ENCODE data around the gene SOX8.

The SOX8 gene

DNA sequence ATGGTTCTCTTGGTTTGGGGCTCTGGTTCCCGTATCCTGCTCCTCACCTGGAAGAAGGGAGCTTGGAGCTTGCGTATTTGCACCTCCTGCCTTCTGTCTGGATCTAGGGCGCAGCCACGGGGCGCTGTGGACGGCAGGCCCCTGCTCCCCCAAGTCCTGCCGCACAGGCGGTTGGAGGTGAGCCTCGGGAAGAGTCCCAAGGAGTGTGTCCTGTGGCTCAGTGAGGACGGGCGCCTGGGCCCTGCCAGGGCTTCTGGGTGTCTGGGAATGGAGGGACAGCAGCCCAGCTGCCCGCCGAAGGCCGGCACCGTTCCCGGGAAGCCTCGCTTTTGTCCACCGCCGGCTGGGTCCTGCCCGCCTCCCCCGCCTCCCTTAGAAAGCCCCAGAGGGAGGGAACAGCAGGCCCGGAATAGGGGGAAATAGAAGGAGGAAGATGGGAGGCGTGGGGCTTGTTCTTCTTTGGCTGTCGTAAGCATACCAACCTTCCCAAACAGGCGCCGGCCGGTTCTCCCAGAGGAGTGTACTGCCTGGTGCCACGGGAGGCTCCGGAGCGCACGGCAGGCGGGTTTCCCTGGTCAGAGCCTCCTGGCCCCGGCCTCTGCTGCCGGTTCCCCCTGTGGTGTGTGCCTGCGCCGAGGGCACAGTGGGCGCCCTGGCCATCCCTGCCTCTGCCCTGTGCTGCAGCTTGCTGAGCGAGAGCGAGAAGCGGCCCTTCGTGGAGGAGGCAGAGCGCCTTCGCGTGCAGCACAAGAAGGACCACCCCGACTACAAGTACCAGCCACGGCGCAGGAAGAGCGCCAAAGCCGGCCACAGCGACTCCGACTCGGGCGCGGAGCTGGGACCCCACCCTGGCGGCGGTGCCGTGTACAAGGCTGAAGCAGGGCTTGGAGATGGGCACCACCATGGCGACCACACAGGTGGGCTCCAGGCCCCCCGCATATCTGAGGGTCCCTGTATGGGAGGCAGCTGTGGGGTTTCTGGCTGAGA, 1.8 kb downstream of the SOX8 start:
- no peaks in the 10 kb centered on the region for H3K9me3 ChIP-seq (ENCODE audit: control insufficient read depth, low read length)
- peak; percentile 10 for DNase-seq (ENCODE audit: low read depth)
- H3K27me3 ChIP-seq (replicated peaks; ENCODE audit: control insufficient read depth, insufficient read depth, low read length): peaks cover 13% of the 10 kb centered on the region
- no peaks in the 10 kb centered on the region for H3K4me1 ChIP-seq (ENCODE audit: control insufficient read depth, insufficient read depth, low read length)
- no peaks in the 10 kb centered on the region for H3K36me3 ChIP-seq (ENCODE audit: control insufficient read depth, insufficient read depth, low read length, severe bottlenecking)
- no peak overlapping the region for H3K4me3 ChIP-seq (ENCODE audit: low read length)
- H3K9ac ChIP-seq (ENCODE audit: low read length): no peak overlapping the region

DNA sequence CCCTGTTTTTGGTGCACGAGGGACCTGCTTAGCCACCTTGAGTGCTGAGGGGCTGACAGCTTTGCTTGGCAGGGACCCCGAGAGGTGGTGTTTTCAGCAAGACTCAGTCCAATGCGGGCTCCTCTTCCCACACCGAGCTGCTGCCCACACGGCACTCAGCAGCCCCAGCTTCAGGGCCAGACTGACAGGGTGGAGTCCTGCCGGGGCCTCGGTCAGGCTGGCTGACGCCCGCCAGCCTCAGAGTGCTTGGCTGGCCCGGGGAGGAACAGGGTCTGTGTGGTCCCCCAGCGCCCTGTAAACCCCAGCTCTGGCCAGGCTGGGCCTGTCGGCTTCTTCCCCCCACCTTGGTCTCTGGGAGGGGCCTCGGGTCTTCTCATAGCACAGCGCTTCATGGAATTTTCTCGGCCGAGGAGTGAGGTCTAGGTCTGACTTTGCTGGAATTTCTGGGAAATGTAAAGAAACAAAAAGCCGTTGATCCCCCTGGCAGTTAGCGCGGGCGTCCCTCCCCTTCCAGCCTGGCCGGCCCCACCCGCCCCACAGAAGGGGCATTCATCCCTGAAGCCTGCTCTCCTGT, 2.6 kb downstream of the SOX8 start:
- Histone ChIP-seq H3K4me3 (ENCODE audit: low read length) (no peak overlapping the region), H3K9me3 (ENCODE audit: control insufficient read depth, low read length) (no peaks in the 10 kb centered on the region), H3K27me3 (replicated peaks; ENCODE audit: control insufficient read depth, insufficient read depth, low read length) (peaks cover 16% of the 10 kb centered on the region), H3K4me1 (ENCODE audit: control insufficient read depth, insufficient read depth, low read length) (no peaks in the 10 kb centered on the region), H3K9ac (ENCODE audit: low read length) (no peak overlapping the region), H3K36me3 (ENCODE audit: control insufficient read depth, insufficient read depth, low read length, severe bottlenecking) (no peaks in the 10 kb centered on the region)
- DNase-seq (ENCODE audit: low read depth): no peak

DNA sequence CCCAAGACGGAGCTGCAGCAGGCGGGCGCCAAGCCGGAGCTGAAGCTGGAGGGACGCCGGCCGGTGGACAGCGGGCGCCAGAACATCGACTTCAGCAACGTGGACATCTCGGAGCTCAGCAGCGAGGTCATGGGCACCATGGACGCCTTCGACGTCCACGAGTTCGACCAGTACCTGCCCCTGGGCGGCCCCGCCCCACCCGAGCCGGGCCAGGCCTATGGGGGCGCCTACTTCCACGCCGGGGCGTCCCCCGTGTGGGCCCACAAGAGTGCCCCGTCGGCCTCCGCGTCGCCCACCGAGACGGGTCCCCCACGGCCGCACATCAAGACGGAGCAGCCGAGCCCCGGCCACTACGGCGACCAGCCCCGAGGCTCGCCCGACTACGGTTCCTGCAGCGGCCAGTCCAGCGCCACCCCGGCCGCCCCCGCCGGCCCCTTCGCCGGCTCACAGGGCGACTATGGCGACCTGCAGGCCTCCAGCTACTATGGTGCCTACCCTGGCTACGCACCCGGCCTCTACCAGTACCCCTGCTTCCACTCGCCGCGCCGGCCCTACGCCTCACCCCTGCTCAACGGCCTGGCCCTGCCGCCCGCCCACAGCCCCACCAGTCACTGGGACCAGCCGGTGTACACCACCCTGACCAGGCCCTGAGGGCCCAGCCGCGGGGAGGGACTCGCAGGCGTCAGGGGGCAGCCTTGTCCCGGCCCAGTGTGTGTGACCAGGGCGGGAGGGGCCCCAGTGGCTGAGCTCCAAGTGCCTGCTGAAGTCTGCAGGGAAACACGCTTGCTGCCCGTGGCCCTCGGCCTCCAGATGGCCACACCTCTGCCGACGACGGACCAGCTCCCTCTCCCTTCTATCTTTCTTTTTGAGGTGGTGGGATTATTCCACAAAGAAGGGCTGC, 3.4 kb downstream of the SOX8 start:
- no peaks in the 10 kb centered on the region for H3K36me3 ChIP-seq (ENCODE audit: control insufficient read depth, insufficient read depth, low read length, severe bottlenecking)

DNA sequence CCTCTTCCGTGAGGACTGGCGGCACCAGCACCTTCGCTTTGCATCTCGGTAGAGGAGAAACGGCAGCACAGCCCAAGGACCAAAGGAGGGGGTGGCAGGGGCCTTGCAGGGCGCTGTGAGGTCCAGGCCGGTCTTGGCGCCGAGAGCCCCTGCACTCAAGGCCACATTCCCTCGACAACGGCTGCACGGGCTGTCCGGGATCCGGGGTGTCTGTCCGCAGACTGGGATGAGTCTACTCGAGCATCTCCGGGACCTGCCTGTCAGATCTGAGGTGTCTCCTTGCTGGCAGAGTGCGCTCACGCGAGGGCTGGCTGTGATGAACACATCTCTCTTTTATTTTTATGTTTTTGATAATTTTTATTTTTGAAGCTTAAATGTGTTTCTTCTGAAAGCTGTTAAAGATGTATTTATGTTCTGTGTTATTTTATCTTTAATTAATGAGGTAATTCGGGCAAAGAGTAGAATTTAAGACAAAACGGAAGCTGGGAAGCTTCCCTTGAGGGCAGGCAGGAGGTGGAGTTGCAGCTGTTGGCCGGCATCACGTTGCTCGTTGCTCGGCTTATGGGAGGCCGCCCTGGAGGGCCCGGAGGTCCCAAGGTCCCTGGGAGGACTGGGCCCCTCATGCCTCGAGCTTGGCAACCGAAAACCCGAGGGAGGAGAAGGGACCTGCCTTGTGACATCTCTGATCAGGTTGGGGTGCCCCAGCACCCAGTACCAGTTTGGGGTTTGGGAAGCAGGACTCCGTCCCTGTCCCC, 4.3 kb downstream of the SOX8 start:
- Histone ChIP-seq H3K27me3 (replicated peaks; ENCODE audit: control insufficient read depth, insufficient read depth, low read length) (peaks cover 19% of the 10 kb centered on the region), H3K4me3 (ENCODE audit: low read length) (no peak overlapping the region), H3K4me1 (ENCODE audit: control insufficient read depth, insufficient read depth, low read length) (no peaks in the 10 kb centered on the region), H3K9me3 (ENCODE audit: control insufficient read depth, low read length) (no peaks in the 10 kb centered on the region), H3K9ac (ENCODE audit: low read length) (no peak overlapping the region), H3K36me3 (ENCODE audit: control insufficient read depth, insufficient read depth, low read length, severe bottlenecking) (no peaks in the 10 kb centered on the region)
- no peak for DNase-seq (ENCODE audit: low read depth)

More for the DNA sequence above, 3.4 kb downstream of the SOX8 start:
- no peak for DNase-seq (ENCODE audit: low read depth)
- Histone ChIP-seq H3K4me3 (ENCODE audit: low read length) (no peak overlapping the region), H3K4me1 (ENCODE audit: control insufficient read depth, insufficient read depth, low read length) (no peaks in the 10 kb centered on the region), H3K27me3 (replicated peaks; ENCODE audit: control insufficient read depth, insufficient read depth, low read length) (peaks cover 16% of the 10 kb centered on the region), H3K9me3 (ENCODE audit: control insufficient read depth, low read length) (no peaks in the 10 kb centered on the region), H3K9ac (ENCODE audit: low read length) (no peak overlapping the region)

GRCh38 chr16:986411-986810, 4.8 kb downstream of the SOX8 start:
- Histone ChIP-seq H3K4me3 (ENCODE audit: low read length) (no peak overlapping the region), H3K9me3 (ENCODE audit: control insufficient read depth, low read length) (no peaks in the 10 kb centered on the region), H3K9ac (ENCODE audit: low read length) (no peak overlapping the region), H3K36me3 (ENCODE audit: control insufficient read depth, insufficient read depth, low read length, severe bottlenecking) (no peaks in the 10 kb centered on the region), H3K4me1 (ENCODE audit: control insufficient read depth, insufficient read depth, low read length) (no peaks in the 10 kb centered on the region), H3K27me3 (replicated peaks; ENCODE audit: control insufficient read depth, insufficient read depth, low read length) (peaks cover 19% of the 10 kb centered on the region)
- DNase-seq (ENCODE audit: low read depth): no peak

DNA sequence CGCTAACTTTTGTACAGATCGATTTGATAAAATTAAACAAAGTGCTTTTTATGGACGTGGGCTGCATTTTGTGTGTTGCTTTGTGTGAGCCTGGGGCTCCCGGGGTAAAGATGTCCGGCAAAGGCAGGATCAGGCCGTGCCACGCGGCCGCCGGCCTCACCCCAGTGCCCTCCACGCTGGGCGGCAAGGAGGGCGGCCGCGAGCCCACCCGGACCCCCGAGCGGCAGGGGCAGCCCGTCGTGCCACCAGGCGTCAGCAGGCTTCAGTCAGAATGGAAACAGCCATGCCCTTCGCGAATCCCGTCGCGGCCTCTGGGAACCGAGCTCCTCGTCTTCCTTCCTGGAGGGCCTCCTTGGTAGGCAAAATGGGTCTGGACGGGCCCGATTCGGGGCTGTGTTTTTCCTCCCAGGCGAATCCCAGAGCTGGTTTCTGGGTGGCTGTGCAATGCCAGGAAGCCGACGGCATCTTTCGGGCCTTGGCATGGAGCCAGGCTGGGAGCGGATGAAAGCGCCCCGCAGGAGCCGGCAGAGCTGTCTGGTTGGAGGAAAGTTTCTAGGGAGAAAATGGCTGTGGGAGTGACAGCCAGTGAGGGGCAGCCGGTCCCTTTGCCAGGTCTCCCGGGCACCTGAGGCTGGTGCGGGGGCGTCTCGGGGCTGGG, 5.5 kb downstream of the SOX8 start:
- no peaks in the 10 kb centered on the region for H3K9me3 ChIP-seq (ENCODE audit: control insufficient read depth, low read length)
- H3K27me3 ChIP-seq (replicated peaks; ENCODE audit: control insufficient read depth, insufficient read depth, low read length): peaks cover 19% of the 10 kb centered on the region
- no peaks in the 10 kb centered on the region for H3K4me1 ChIP-seq (ENCODE audit: control insufficient read depth, insufficient read depth, low read length)
- DNase-seq (ENCODE audit: low read depth): no peak
- H3K9ac ChIP-seq (ENCODE audit: low read length): no peak overlapping the region
- no peak overlapping the region for H3K4me3 ChIP-seq (ENCODE audit: low read length)
- no peaks in the 10 kb centered on the region for H3K36me3 ChIP-seq (ENCODE audit: control insufficient read depth, insufficient read depth, low read length, severe bottlenecking)

DNA sequence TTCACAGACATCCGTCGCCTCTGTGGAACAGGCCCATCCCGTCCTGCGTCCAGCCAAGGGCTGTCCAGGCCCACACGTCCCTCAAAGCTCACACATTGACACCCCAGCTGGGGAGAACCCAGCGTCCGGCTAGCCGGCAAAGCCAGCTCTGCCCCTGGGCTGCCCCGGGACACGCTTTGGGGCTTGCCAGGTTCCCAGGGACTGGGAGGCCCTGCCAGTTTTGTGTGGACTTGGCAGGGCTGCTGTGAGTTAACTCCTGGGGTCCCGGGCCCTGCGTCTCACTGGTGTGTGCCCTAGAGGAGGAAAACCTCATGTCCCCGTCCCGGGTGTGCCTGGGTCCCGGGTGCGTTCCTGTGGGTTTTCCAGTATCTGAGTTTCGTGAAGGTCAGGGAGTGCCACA, 6.3 kb downstream of the SOX8 start:
- no peak overlapping the region for H3K9ac ChIP-seq (ENCODE audit: low read length)
- no peaks in the 10 kb centered on the region for H3K36me3 ChIP-seq (ENCODE audit: control insufficient read depth, insufficient read depth, low read length, severe bottlenecking)
- peaks cover 20% of the 10 kb centered on the region for H3K27me3 ChIP-seq (replicated peaks; ENCODE audit: control insufficient read depth, insufficient read depth, low read length)
- peaks cover under 1% of the 10 kb centered on the region for H3K9me3 ChIP-seq (ENCODE audit: control insufficient read depth, low read length)
- H3K4me3 ChIP-seq (ENCODE audit: low read length): no peak overlapping the region
- H3K4me1 ChIP-seq (ENCODE audit: control insufficient read depth, insufficient read depth, low read length): no peaks in the 10 kb centered on the region
- DNase-seq (ENCODE audit: low read depth): no peak

GRCh38 chr16:988471-989353, 7.1 kb downstream of the SOX8 start:
- H3K4me3 ChIP-seq (ENCODE audit: low read length): no peak overlapping the region
- no peak overlapping the region for H3K9ac ChIP-seq (ENCODE audit: low read length)
- H3K4me1 ChIP-seq (ENCODE audit: control insufficient read depth, insufficient read depth, low read length): no peaks in the 10 kb centered on the region
- no peaks in the 10 kb centered on the region for H3K36me3 ChIP-seq (ENCODE audit: control insufficient read depth, insufficient read depth, low read length, severe bottlenecking)
- DNase-seq (ENCODE audit: low read depth): no peak
- H3K27me3 ChIP-seq (replicated peaks; ENCODE audit: control insufficient read depth, insufficient read depth, low read length): peaks cover 23% of the 10 kb centered on the region
- H3K9me3 ChIP-seq (ENCODE audit: control insufficient read depth, low read length): peaks cover 4% of the 10 kb centered on the region

DNA sequence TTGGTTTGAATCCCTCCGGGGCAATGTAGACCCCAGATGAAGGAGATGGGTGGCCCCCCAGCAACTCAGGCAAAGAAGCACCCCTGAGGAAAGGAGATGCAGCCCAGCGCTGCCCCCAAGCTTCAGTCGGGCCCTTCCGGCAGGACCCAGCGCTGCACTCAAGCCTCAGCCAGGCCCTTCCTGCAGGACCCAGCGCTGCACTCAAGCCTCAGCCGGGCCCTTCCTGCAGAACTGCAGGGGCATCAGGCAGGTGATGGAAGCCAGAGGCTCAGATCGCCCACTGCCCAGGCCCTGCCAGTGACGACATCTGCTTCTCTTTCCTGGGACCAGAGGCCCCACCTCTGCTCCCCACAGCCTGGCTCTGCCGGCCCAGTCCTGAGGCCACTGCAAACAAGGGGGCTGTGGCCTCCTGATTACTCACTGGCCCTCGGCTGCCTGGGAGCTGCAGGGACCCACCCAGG, 7.8 kb downstream of the SOX8 start:
- no peak overlapping the region for H3K9ac ChIP-seq (ENCODE audit: low read length)
- H3K4me3 ChIP-seq (ENCODE audit: low read length): no peak overlapping the region
- H3K36me3 ChIP-seq (ENCODE audit: control insufficient read depth, insufficient read depth, low read length, severe bottlenecking): no peaks in the 10 kb centered on the region
- no peaks in the 10 kb centered on the region for H3K4me1 ChIP-seq (ENCODE audit: control insufficient read depth, insufficient read depth, low read length)
- H3K27me3 ChIP-seq (replicated peaks; ENCODE audit: control insufficient read depth, insufficient read depth, low read length): peaks cover 23% of the 10 kb centered on the region
- H3K9me3 ChIP-seq (ENCODE audit: control insufficient read depth, low read length): peaks cover 5% of the 10 kb centered on the region
- DNase-seq (ENCODE audit: low read depth): no peak
